Measurements from ENCODE around the gene METTL13.
"Not testable (repeated sequence)": the region's sequence is repeated elsewhere in the genome, so short reads cannot be mapped to it uniquely, and the experiment has no call there.

The METTL13 gene

DNA sequence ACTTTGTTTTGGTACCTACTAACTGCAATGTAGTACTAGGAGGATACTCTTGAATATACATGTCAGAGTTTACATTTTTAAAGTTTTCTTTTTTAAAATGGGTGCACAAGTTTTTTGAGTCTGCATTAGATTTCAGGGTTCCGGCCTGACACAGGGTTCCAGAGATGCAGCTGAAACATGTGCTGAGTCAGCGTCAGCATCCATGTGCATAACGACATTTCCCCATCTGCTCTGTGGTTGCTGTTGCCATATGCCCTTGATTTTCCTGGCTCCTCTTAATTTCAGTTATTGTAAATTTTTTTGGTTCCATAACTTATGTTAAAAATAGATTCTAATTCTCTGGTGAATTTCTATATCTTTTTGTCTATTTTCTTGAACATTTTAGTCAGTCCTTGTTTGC lies 12.3 kb upstream of the METTL13 start:
- DNase-seq = no peak

DNA sequence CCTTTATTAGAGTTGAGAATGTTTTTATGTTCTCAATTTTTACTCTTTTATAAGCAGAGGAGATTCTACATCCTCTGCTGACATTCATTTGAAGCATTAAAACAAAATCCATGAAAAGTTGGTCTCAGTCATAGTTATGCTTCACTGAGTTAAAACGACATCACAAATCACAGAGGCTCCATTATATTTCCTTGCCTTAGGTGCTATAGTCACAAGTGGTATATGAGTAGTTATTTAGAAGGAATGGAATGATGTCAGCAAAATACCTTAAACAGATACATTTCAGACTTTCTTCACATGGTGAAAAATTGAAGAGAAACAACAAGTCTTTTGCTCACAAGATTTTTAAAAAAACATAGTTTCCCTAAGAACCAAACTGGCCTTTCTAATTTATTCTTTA lies 11.7 kb upstream of the METTL13 start:
- no peak for DNase-seq

DNA sequence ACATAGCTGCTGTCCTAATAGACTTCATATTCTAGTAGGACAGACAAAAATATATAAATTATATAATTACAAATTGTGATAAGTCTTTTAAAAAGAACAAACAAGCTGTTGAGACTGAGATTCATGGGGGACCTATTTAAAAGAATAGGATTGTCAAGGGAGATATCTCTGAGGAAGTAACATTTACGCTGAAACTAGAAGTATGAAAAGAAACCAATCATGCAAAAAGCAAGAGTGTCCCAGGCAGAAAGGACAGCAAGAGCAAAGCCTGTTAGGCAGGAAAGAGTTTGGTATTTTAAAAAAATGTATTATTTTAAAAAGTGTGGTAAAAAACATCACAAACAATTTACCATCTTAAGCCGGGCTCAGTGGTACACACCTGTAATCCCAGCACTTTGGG lies 9.1 kb upstream of the METTL13 start:
- DNase-seq = no peak

DNA sequence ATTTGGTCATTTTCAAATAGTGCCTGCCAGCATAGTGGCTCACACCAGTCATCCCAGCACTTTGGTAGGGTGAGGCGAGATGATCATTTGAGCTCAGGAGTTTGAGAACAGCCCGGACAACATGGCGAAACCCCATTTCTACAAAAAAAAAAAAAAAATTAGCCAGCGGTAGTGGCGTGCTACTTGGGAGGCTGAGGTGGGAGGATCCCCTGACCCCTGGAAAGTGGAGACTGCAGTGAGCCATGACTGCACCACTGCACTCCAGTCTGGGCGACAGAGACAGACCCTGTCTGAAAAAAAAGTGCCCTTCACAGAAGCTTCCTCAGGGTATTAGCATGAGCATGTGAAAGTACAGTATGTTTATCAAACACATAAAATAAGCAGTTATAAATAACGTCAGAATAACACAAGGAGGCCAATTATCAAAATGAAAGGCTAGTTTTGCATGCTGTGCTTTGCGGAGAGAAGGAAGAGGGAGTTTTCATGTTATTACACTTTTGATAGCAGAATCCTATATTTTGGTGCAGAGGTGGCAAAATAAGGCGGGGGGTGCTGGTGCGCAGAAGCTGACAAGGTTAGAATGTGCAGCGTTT lies 781 bp upstream of the METTL13 start:
- no peak for DNase-seq

DNA sequence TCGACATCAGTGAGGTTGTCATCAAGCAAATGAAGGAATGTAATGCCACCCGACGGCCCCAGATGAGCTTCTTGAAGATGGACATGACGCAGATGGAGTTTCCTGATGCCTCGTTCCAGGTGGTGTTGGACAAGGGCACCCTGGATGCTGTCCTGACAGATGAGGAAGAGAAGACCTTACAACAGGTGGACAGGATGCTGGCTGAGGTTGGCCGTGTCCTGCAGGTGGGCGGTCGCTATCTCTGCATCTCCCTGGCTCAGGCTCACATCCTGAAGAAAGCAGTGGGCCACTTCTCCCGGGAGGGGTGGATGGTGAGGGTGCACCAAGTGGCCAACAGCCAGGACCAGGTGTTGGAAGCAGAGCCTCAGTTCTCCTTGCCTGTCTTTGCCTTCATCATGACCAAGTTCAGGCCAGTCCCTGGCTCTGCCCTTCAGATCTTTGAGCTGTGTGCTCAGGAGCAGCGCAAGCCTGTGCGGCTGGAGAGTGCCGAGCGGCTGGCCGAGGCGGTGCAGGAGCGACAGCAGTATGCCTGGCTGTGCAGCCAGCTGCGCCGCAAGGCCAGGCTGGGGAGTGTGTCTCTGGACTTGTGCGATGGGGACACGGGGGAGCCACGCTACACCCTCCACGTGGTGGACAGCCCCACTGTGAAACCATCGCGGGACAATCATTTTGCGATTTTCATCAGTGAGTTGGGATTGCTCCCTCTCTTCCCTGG lies 2.5 kb downstream of the METTL13 start:
- DNase-seq = no peak

DNA sequence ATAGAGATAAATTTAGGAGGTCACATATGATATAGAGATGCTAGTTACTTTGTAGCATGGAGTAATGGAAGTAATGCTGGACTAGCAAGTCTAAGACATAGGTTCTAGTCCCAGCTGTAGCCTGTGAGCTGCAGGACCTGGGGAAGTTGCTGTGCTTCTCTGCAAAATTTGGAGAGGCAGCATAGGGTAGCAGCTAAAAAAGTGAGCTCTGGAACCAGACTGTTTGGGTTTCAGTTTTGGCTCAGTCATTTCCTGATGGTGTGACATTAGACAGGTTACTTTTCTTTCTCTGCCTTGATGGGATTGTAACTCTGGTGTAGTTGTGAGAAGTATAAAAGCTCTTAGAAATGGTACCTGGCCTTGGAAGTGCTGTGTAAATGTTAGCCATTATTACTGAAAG lies 3.3 kb downstream of the METTL13 start:
- peak in 1 of 5 experiments; percentile 77 for DNase-seq

DNA sequence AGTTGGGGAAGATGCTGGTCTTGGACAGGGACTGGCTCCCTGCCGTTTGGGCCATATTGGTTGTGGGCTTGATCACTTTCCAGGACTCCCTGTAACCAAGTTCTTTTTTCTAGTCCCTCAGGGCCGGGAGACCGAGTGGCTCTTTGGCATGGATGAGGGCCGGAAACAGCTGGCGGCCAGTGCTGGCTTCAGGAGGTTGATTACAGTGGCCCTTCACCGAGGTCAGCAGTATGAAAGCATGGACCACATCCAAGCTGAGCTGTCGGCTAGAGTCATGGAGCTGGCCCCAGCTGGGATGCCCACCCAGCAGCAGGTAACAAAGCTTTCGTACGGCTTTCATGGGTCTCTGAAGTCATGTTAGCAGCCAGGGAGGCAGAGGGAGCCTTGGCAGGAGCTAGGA lies 4.3 kb downstream of the METTL13 start:
- DNase-seq = no peak

DNA sequence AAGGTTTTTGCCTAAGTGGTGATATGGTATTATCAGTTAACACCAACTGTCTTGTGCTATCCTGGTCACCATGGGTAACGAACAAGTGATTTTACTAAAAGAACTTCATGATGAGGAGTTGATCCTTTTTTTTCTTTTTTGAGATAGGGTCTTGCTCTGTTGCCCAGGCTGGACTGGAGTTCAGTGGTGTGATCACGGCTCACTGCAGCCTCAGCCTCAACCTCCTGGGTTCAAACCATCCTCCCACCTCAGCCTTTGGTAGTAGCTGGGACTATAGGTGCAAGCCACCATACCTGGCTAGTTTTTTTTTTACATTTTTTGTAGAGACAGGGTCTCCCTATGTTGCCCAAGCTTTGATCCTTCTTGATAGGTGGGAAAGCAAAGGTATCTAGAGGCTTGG lies 5.1 kb downstream of the METTL13 start:
- DNase-seq = no peak

DNA sequence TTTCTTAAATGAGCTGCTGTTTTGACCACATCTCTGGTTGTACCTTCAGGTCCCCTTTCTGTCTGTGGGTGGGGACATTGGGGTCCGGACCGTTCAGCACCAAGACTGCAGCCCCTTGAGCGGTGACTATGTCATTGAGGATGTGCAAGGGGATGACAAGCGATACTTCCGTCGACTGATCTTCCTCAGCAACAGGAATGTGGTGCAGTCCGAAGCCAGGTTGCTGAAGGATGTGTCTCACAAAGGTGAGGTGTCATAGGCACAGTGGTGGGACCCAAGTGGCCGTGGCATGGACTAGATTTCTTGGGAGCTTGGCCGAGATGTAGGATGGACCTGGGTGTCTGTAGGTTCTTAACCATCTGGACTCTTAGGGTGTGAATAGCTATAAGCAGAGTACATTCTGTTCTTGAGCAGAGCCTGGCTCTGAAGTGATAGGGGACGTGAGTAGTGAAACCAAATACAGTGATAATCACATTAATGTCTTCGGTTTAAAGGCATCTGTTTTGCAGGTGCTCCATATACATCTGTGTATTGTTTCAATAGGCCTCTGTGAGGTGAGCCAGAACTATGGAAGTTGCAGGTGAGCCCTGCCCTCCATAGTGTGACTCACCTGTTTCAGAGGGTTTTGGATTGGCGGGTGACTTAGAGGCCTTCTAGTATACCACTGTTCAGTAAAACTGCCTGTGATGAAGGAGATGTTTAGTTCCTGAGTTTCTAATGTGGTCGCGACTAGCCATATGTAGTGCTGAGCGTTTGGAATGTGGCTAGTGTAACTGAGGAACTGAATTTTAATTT lies 6.4 kb downstream of the METTL13 start:
- DNase-seq = no peak

DNA sequence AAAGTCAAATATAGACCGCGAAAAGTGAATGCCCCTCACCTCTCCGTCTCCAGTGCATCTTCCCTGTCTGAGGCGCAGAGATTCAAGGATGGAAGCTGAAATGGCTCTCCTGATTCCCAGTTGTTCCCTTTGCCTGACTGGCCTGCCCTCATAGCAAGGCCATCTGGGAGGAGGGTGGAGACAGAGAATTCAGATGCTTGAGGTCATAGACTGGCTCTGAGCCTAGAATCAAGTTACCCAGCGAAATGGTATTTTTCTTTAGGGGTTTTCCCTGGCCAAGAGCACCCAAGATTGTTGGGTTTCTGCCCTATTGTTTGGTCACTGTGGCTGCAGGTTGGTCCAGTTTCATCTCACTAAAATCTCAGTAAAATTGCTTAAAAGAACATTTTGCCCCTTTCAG lies 7.2 kb downstream of the METTL13 start:
- DNase-seq = no peak

DNA sequence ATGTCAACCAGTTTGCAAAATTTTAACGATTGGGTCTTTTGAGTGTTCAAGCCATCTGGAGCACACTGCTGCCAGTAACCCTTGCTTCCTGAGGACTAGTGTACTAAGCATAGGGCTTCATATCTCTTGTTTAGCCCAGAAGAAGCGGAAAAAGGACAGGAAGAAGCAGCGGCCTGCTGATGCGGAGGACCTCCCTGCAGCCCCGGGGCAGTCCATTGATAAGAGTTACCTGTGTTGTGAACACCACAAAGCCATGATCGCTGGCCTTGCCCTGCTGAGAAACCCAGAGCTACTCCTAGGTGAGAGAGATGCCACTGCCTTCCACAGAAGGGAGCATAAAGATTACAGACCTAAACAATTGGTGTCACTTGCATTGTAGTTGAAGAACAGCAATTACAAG lies 8.9 kb downstream of the METTL13 start:
- no peak for DNase-seq

DNA sequence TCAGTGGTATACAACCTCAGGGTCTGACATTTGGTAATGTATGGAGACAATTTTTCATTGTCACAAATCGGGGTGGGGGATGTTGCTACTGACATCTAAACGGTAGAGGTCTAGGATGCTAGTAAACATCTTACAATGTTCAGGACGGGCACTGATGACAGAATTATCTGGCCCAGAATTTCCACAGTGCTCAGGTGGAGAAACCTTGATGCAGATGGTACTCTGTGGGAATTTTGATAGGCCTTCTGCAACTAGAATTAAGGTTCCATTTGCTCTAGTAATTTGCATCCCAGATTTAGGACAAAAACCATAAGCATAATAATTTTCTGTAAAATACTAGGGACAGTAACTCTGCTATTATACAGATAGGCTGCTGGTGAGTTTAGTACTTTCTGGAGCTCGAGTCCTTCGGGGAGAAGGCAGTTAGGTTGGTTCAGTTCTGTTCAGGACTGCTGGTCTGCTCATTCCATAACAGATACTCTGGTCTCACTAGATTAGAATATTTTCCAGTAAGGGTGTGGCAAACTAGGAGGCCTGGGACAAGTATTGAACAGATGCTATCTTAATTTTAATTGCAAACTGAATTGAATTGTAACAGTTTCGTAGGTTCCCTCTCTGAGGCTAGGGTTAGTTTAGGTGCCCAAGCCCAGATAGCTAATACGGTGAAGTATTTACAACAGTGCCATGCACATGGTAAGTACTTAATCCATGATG lies 11.4 kb downstream of the METTL13 start:
- no peak for DNase-seq

DNA sequence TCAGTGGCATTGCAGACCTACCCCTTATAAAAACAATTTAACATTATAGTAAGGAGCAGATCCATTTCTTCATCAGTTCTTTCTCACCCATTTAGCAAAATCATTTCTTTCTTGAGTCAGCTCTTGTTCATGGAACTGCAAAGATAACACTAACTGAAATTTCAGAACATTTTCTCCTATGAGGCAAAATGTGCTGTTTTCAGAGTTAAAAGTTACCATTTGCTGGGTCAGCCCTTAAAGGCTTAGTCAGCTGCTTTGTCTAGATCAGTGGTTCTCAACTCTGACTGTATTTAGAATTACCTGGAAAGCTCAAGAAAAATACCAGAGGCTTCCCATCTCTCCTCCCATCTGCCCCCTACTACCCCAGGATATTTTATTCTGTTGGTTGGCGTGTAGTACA lies 12.2 kb downstream of the METTL13 start:
- no peak for DNase-seq

DNA sequence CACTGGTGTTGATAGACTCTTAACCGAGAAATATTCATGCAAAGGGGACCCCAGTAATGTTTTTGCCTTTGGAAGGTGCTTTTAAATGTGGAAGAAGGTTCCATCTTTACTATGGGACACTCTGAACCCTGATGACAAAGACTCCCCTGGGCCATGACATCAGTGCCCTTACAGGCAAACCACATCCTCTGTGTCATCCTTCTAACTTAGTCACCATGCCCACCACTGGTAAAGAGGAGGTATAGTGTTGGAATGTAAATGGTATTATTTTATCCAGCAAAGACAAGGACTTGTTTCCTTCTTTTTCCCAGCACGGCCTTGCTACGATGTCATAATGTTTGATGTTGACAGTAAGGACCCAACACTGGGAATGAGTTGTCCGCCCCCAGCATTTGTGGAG lies 12.6 kb downstream of the METTL13 start:
- peak in 2 of 5 experiments; percentile 26 to 70 for DNase-seq

DNA sequence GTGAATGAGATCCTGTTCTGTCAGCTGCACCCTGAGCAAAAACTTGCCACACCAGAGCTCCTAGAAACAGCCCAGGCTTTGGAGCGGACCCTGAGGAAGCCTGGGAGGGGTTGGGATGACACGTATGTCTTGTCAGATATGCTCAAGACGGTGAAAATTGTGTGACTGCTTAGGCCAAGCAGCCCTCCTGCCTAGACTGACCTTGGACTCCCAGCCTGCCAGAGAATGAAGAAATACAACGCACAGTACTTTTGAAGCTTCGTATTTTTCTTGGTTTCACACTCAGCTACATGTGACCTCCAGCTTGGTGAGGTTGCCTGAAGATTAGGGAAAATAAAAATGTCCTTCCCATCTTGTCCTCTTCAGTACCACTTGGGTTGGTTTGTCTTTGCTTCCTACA lies 15.1 kb downstream of the METTL13 start:
- no peak for DNase-seq

DNA sequence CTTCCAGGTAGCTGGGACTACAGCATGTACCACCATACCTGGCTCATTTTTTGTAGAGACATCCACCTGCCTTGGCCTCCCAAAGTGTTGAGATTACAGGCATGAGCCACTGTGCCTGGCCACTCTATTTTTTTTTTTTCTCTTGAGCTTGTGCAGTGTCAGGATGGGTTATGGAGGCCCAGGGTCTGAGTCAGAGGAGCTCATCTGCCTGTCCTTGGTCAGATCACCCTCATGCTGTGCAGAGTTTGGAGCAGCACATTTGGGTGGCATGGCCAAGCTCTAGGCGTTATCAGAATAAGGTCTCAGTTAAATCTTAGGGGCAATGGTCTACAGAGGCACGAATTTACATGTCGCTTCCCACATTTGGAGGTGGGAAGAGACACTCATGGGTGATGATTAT lies 16.9 kb downstream of the METTL13 start:
- no peak for DNase-seq

DNA sequence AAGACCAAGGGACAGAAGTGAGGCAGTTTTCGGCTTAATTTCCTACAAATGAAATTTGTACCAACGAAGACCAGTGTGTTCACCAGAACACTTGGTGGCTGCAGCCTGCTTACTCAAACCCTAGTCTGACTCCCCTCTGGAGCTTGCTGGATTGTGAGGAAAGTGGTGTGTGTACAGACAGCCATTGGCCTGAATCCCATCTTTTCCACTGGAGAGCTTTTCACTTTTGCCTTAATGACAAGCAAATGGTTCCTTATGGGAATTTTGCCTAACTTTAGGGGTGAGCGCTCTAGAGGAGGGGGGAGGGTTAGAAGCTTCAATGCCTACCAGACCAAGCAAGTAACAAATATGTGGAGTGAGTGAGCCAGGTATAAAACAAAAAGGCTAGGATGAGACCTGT lies 17.3 kb downstream of the METTL13 start:
- no peak for DNase-seq

DNA sequence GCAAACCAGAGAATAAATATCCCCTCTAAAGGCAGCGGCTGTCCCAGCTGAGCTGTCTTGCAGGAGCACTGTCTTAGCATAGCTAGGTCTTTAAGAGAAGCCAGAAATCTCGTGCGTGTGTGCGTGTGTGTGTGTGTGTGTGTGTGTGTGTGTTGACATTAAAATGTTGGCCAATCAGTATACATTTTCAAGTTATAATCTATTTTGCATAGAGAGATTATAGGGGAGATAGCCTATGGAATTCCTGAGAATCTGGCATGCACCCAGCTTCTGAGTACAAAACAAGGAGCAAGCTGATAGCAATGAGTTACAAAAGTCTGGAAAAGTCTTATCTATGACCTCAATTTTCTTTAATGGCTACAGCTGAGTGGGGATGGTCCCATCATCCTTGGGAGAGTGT lies 17.7 kb downstream of the METTL13 start:
- no peak for DNase-seq

DNA sequence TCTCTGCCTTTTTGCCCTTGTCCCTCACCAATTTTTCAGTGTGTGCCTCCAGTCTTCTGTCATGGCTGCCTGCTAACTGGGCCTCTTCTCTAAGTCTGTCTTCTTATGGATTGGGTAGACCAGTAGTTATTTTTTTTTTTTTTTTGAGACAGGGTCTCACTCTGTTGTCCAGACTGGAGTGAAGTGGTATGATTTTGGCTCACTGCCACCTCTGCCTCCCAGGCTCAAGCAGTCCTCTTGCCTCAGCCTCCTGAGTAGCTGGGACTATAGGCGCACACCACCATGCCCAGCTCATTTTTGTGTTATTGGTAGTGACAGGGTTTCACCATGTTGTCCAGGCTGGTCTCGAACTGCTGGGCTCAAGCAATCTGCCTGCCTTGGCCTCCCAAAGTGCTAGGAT lies 18.2 kb downstream of the METTL13 start:
- DNase-seq = not testable (repeated sequence)

DNA sequence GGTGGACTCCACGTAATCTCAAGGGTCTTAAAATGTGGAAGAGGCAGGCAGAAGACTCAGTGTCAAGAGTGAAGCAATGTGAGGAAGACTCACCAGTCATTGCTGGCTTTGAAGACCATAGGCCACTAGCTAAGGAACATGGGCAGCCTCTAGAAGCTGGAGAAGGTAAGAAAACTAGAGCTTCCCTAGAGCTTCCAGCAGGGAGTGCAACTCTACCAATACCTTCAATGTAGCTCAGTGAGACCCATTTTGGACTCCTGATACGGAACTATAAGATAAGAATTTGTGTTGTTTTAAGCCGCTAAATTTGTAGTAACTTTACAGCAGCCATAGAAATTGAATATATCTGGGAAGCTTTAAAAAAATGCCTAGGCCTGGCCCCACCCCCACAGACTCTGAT lies 18.9 kb downstream of the METTL13 start:
- no peak for DNase-seq

DNA sequence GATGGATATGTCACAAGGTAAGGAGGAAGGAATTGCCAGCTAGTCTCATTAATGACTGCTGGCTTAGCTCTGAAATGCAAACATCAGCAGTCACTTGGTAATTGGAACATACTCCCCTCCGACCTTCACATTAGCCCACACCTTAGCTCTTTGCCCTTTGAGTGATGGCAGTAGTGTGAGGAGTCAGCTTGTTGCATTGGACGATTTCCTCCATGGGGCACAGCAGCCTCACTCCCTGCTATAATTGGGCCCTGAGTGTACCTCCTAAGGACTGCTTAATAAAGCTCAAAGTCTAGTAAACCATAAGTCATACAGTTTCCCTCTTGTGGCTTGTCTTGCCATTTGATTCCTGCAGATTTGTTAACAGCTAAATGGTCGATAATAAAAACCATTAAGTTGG lies 19.4 kb downstream of the METTL13 start:
- DNase-seq = no peak

DNA sequence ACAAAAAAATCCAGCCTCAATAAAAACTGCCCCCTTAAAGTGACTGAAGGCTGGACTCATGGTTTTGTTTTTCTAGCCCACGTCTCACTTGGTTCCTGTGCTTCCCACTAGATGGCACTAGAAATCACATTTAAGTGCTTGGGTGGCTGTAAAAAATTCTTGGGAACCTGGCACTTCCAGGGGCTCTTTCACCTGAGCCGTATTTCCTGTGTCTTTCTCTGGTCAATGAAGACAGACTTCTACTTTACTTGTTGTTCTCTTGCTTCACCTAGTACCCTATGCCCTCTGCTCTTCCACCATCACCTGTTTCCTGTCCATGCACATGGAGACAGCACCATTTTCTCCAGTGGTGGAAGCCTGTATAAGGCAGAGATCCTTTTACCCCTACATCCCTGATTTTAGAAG lies 20.0 kb downstream of the METTL13 start:
- DNase-seq = peak in 1 of 5 experiments; percentile 16

DNA sequence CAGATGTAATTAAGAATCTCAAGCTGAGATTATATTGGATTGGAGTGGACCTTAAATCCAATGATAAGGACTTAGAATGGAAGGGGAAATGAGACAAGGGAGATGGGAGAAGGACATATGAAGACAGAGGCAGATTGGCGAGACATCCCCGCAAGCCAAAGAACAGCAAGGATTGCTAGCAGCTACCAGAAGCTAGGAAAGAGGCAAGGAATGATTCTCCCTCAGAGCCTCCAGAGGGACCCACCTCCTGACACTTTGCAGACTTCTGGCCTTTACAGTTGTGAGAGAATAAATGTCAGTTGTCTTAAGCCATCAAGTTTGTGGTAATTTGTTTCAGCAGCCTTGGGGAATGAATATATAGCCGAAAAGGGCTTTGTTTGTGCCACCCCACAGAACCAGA lies 20.7 kb downstream of the METTL13 start:
- no peak for DNase-seq

All from T-helper 2 cell (primary cell).